Transverse colon (tissue), 4 donors: ENCODE data around the gene NFATC2IP. TPM values are rescaled to one million over a fixed set of nuclear protein-coding genes. Genes with fewer than 3 reads are reported as not detected.
"Not testable (repeated sequence)": the region's sequence is repeated elsewhere in the genome, so short reads cannot be mapped to it uniquely, and the experiment has no call there.

Experiments
- DNase-seq: peaks from one replicate; pipeline ENCODE4 v3.0.0-alpha.2; 2019
- H3K27ac ChIP-seq, 4 donors: fragments of 200-600 bp; sonication (generic); 2 replicates each; pipeline ENCODE4 v1.5.1; 2016 to 2018; ENCODE audit warnings: inconsistent platforms in 4 of 4
- H3K27me3 ChIP-seq: fragments of 200-600 bp; sonication (generic); 2 replicates; pipeline ENCODE4 v1.5.1; 2017; ENCODE audit warnings: inconsistent platforms
- H3K36me3 ChIP-seq, 4 donors: fragments of 200-600 bp; sonication (generic); 2 replicates each; pipeline ENCODE4 v1.5.1; 2017 to 2019; ENCODE audit warnings: inconsistent platforms in 4 of 4
- H3K4me1 ChIP-seq, 4 donors: fragments of 200-600 bp; sonication (generic); 2 replicates each; pipeline ENCODE4 v1.5.1; 2017 to 2020; ENCODE audit warnings: inconsistent platforms in 4 of 4
- H3K4me3 ChIP-seq, 4 donors: fragments of 200-600 bp; sonication (generic); 1 replicate in 1 of 4; 2 replicates in 3 of 4; pipeline versions ENCODE4 v1.5.1 to v1.6.1; 2017 to 2019; ENCODE audit warnings: inconsistent platforms in 4 of 4
- H3K9me3 ChIP-seq, 2 donors: fragments of 200-600 bp; sonication (generic); 2 replicates each; pipeline ENCODE4 v1.5.1; 2017 to 2019; ENCODE audit warnings: inconsistent platforms in 2 of 2
- EP300 ChIP-seq: sonication (generic); formaldehyde crosslinking; IDR thresholded peaks from one replicate; pipeline ENCODE4 v1.6.1; 2017; ENCODE audit warnings: antibody characterized with exemption, low read depth
- POLR2A ChIP-seq: fragments of 450-650 bp; IDR thresholded peaks from one replicate; pipeline ENCODE4 v1.6.1; 2016; ENCODE audit warnings: antibody characterized with exemption, mild to moderate bottlenecking, moderate library complexity
- POLR2AphosphoS5 ChIP-seq, 3 donors: sonication (generic); formaldehyde crosslinking; IDR thresholded peaks; one replicate each; pipeline ENCODE4 v1.6.1; 2016; ENCODE audit warnings: antibody characterized with exemption in 3 of 3
- WGBS, 2 donors: methylation state at CpG; one replicate each; pipeline ENCODE4 v1.1.5; 2018; ENCODE audit warnings: low coverage in 1 of 2; 5-methylcytosine and 5-hydroxymethylcytosine counted together
- in situ Hi-C, 4 donors: fragments of 200-750 bp; cut with MboI; loops; one replicate each; pipeline versions ENCODE4 v1.15.0 to v1.15.1; 2017; ENCODE audit warnings: low sequenced_read_pairs in 3 of 4, low pct_ligation_motif_present in 1 of 4, low pct_unique_long_range_greater_than_20kb in 1 of 4
- intact Hi-C: fragments of 100-400 bp; cut with DNase I; formaldehyde crosslinking; loops from one replicate; pipeline ENCODE4 v1.15.1; 2023; ENCODE audit warnings: low total_unique reads
- total RNA-seq, 4 donors: library from RNA; depleted of rRNA; stranded (reverse); fragments of >200 nt; gene quantifications; one replicate each; pipeline ENCODE4 v1.1.0, GENCODE V29; 2016
- TF ChIP-seq, protein P1 (sequence below), 5 experiments: fragments of 200-600 bp in 3 of 5; fragments of 450-650 bp in 2 of 5; sonication (generic) in 3 of 5; IDR thresholded peaks; 1 replicate in 2 of 5; 2 replicates in 3 of 5; pipeline ENCODE4 v1.5.1; 2016 to 2017; ENCODE audit warnings: antibody characterized with exemption in 5 of 5, inconsistent platforms in 3 of 5, mild to moderate bottlenecking in 2 of 5, moderate library complexity in 1 of 5

NFATC2IP gene
- total RNA-seq, 4 donors from 2014 or later, result 59.1 to 89.4 (median 70.2) TPM

DNA sequence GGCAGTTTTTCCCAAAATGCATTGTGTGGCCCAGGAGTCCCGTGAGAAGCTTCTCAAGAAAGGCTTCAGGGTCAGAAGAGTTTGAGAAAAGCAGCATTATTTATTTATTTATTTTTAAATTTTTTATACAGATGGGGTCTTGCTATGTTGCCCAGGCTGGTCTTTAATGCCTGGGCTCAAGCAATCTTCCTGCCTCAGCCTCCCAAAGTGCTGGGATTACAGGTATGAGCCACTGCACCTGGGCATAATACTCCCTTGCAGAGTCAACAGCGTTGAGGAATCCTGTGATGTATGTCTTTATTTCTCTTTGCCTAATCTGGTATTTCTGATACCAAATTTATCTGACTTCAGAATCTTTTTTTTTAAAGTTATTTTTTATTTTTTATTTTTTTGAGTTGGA, 49.3 kb downstream of the NFATC2IP start:
- TF ChIP-seq, protein P1, sequence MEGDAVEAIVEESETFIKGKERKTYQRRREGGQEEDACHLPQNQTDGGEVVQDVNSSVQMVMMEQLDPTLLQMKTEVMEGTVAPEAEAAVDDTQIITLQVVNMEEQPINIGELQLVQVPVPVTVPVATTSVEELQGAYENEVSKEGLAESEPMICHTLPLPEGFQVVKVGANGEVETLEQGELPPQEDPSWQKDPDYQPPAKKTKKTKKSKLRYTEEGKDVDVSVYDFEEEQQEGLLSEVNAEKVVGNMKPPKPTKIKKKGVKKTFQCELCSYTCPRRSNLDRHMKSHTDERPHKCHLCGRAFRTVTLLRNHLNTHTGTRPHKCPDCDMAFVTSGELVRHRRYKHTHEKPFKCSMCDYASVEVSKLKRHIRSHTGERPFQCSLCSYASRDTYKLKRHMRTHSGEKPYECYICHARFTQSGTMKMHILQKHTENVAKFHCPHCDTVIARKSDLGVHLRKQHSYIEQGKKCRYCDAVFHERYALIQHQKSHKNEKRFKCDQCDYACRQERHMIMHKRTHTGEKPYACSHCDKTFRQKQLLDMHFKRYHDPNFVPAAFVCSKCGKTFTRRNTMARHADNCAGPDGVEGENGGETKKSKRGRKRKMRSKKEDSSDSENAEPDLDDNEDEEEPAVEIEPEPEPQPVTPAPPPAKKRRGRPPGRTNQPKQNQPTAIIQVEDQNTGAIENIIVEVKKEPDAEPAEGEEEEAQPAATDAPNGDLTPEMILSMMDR (IDR thresholded peaks at IDR 0.05), result no peak
- TF ChIP-seq POLR2A, result no peak
- no peak for TF ChIP-seq EP300
- H3K4me1 ChIP-seq, result no peaks in the 10 kb centered on the region
- H3K9me3 ChIP-seq, result no peaks in the 10 kb centered on the region
- DNase-seq, result no peak
- H3K27ac ChIP-seq, result no peak overlapping the region
- WGBS, 2 donors, result 87 to 100% methylated on average over 1 to 2 of the region's 2 CpGs
- intact Hi-C loops (no loop called here), in situ Hi-C loops (no loop called here)
- no peaks in the 10 kb centered on the region for H3K36me3 ChIP-seq
- no peaks in the 10 kb centered on the region for H3K27me3 ChIP-seq
- no peak overlapping the region for H3K4me3 ChIP-seq

DNA sequence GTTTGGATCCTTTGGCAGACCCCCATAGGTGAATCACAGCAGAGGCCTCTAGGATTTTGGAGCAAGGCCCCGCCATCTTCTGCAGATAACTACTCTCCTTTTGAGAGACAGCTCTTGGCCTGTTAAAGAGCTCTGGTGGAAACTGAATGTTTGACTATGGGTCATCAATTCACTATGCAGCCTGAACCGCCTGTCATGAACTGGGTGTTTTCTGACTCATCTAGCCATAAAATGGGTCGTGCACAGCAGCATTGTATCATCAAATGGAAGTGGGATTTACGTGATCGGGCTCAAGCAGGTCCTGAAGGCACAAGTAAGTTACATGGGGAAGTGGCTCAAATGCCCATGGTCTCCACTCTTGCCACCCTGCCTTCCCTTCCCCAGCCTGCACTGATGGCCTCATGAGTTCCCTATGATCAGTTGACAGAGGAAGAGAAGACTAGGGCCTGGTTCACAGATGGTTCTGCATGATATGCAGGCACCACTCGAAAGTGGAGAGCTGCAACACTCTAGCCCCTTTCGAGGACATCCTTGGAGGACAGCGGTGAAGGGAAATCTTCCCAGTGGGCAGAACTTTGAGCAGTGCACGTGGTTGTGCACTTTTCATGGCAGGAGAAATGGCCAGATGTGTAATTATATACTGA, 53.9 kb downstream of the NFATC2IP start:
- H3K27ac ChIP-seq, H3K4me1 ChIP-seq, H3K27me3 ChIP-seq, H3K4me3 ChIP-seq, DNase-seq, H3K9me3 ChIP-seq, H3K36me3 ChIP-seq, in situ Hi-C loops, intact Hi-C loops: not testable (repeated sequence)
- 77 to 78% methylated on average over 4 to 9 of the region's 9 CpGs for WGBS, 2 donors

DNA sequence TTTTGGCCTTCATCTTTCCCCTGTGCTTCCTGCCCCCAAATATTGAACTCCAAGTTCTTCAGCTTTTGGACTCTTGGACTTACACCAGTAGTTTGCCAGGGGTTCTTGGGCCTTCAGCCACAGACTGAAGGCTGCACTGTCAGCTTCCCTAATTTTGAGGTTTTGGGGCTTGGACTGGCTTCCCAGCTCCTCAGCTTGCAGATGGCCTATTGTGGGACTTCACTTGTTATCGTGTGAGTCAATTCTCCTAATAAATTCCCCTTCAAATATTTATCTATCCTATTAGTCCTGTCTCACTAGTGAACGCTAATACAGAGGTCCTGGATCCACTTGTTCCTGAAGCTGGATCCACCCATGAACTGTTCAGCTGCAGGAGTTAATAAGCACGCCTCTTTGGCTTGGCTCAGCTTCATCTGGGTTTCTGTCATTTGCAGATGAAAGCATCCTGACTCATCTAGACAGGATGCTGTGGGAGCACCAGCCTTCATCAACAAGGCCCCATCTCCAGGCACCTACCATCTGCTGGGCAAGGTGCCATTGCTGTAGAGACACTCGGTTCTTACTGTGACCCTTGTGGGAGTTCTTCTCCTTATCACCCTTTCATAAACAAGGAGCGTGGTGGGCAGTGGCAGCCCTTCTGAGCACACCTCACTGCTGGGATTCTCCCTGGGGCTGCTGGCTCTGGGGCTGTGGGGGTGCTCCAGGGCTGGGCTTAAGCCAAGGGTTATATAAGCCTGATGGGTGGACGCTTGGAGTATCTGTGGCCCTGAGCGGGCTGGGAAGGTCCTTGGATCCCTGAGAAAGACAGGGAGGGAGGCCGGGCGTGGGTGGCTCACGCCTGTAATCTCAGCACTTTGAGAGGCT, 57.2 kb downstream of the NFATC2IP start:
- intact Hi-C loops (no loop called here), in situ Hi-C loops (no loop called here)
- Histone ChIP-seq H3K9me3 (no peaks in the 10 kb centered on the region), H3K27ac (no peak overlapping the region), H3K4me3 (no peak overlapping the region), H3K27me3 (no peaks in the 10 kb centered on the region), H3K4me1 (no peaks in the 10 kb centered on the region), H3K36me3 (no peaks in the 10 kb centered on the region)
- WGBS, 2 donors, result 79% methylated on average over 10 of the region's 10 CpGs; no CpG with 5 or more reads in 1 of the 2 donors
- no peak for DNase-seq
- TF ChIP-seq, protein P1 (IDR thresholded peaks at IDR 0.05), result no peak
- no peak for TF ChIP-seq EP300
- no peak for TF ChIP-seq POLR2AphosphoS5 (IDR thresholded peaks at IDR 0.05)
- no peak for TF ChIP-seq POLR2A

DNA sequence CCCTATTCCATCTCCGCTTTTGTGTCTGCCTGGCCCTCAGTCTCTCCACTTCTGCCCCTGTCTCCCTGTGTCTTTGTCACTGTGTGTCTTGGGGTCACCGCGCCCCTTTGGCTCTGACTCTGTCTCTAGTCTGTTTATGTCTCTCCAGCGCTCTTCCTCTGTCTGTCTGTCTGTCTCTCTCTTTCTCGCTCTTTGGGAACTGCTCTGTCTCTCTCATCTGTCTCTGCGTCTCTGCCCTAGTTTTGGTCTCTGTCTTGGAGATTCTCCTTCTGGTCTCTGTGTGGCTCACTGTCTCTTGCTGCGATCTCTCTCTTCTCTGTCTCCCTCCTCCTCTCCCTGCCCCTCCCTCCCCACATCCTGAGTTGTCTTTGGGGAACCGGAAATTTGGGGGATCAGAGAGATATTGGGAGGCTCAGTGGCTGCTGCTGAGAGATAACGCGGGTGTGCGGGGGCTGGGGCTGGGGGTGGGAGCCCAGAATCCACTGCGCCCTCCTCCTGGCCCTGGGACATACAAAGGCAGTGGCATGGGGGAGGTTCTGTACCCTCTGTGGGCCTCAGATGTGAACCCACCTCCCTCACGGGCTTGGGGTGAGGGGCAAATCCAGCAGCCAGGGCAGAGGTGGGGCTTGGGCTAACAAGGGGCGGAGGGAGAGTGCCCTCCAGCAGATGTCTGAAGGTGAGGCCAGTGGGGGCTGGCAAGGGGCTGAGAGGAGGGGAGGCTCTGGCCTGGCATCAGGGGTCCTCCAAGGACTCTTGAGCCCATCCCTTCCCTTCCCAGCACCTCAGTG, 58.5 kb downstream of the NFATC2IP start:
- in situ Hi-C loops (no loop called here), intact Hi-C loops (no loop called here)
- Histone ChIP-seq H3K4me3 (no peak overlapping the region), H3K36me3 (no peaks in the 10 kb centered on the region), H3K4me1 (peaks cover 0 to 4% (median 0%) of the 10 kb centered on the region in 4 donors), H3K27me3 (no peaks in the 10 kb centered on the region), H3K9me3 (no peaks in the 10 kb centered on the region), H3K27ac (peak overlapping the region in 1 of 4 donors; percentile 26)
- no peak for DNase-seq
- TF ChIP-seq, protein P1 (IDR thresholded peaks at IDR 0.05), result no peak
- TF ChIP-seq EP300 (no peak), POLR2A (no peak), POLR2AphosphoS5 (IDR thresholded peaks at IDR 0.05) (no peak)
- WGBS, 2 donors, result 72 to 73% methylated on average over 4 to 14 of the region's 14 CpGs
